ENCODE results near the gene TRIO.
A peak's percentile ranks its signal among the peaks of the same experiment; 100 is the strongest.
"Not testable (repeated sequence)": the region's sequence is repeated elsewhere in the genome, so short reads cannot be mapped to it uniquely, and the experiment has no call there.

TRIO gene

GRCh38 chr5:14204785-14205321, 61.7 kb downstream of the TRIO start:
- Histone ChIP-seq H2AK5ac (ENCODE audit: low read length) (no peak overlapping the region), H2BK120ac (ENCODE audit: low read depth, low read length) (no peak overlapping the region), H3K18ac (ENCODE audit: low read length) (no peak overlapping the region), H2BK15ac (replicated peaks; ENCODE audit: low read depth) (no peak overlapping the region), H3K9ac (ENCODE audit: low read length) (no peak overlapping the region), H3K4me2 (ENCODE audit: low read length) (no peak overlapping the region), H4K8ac (ENCODE audit: low read depth, low read length) (no peak overlapping the region), H3K79me1 (ENCODE audit: low read length) (peaks cover 21% of the 10 kb centered on the region), H4K5ac (ENCODE audit: low read length) (no peak overlapping the region), H3K27me3 (ENCODE audit: insufficient read depth, low read length, poor library complexity) (no peaks in the 10 kb centered on the region), H3K4me3 (ENCODE audit: low read length) (no peak overlapping the region), H3K23ac (ENCODE audit: low read length) (no peak overlapping the region), H3K56ac (ENCODE audit: low read length) (peak overlapping the region; percentile 51), H3K36me3 (ENCODE audit: control insufficient read depth, insufficient read depth, low read length) (no peaks in the 10 kb centered on the region), H3K79me2 (ENCODE audit: control insufficient read depth, insufficient read depth, low read length) (peaks cover 76% of the 10 kb centered on the region), H3K27ac (ENCODE audit: low read depth, low read length) (no peak overlapping the region), H3K4me1 (ENCODE audit: control insufficient read depth, low read depth, low read length) (peaks cover 7% of the 10 kb centered on the region), H3K4ac (ENCODE audit: low read depth, low read length) (no peak overlapping the region), H2BK5ac (ENCODE audit: low read length) (no peak overlapping the region)
- no CpG with 5 or more reads among the region's 9 CpGs for WGBS (ENCODE audit: extremely low coverage, insufficient coverage, low lambda C conversion rate)
- DNase-seq = peak; percentile 64

DNA sequence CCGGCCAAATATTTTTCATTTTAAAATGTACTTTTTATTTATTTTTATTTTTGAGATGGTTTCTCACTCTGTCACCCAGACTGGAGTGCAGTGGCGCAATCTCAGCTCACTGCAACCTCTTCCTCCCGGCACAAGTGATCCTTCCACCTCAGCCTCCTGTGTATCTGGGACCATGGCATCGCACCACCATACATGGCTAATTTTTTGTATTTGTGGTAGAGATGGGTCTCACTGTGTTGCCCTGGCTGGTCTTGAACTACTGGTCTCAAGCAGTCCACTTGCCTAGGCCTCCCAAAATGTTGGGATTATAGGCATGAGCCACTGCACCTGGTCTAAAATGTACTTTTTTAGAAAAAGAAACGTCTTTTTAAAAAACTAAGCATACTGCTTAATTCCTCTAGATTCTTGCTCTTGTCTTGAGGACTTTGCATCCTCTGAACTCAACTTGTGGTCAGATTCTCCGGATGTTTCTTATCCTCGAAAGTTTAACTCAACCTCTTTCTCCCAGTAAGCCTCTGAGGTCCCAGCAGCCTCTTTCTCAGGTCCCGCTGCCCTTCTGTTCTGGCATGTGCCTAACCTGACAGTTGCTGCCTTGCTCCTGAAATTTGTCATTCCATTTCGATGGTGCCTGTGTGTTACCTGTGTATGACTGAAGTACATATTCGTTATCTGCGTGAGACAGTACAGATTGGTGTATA, 63.0 kb downstream of the TRIO start:
- no peaks in the 10 kb centered on the region for H3K36me3 ChIP-seq (ENCODE audit: control insufficient read depth, insufficient read depth, low read length)
- no peak for DNase-seq
- no peak overlapping the region for H3K4ac ChIP-seq (ENCODE audit: low read depth, low read length)
- H2AK5ac ChIP-seq (ENCODE audit: low read length) = no peak overlapping the region
- H4K8ac ChIP-seq (ENCODE audit: low read depth, low read length) = no peak overlapping the region
- H3K18ac ChIP-seq (ENCODE audit: low read length) = no peak overlapping the region
- H3K4me2 ChIP-seq (ENCODE audit: low read length) = no peak overlapping the region
- H3K27ac ChIP-seq (ENCODE audit: low read depth, low read length) = no peak overlapping the region
- no peak overlapping the region for H4K5ac ChIP-seq (ENCODE audit: low read length)
- peaks cover 75% of the 10 kb centered on the region for H3K79me2 ChIP-seq (ENCODE audit: control insufficient read depth, insufficient read depth, low read length)
- no peak overlapping the region for H2BK15ac ChIP-seq (replicated peaks; ENCODE audit: low read depth)
- H3K79me1 ChIP-seq (ENCODE audit: low read length) = peaks cover 22% of the 10 kb centered on the region
- H3K56ac ChIP-seq (ENCODE audit: low read length) = no peak overlapping the region
- peaks cover 7% of the 10 kb centered on the region for H3K4me1 ChIP-seq (ENCODE audit: control insufficient read depth, low read depth, low read length)
- no peak overlapping the region for H3K23ac ChIP-seq (ENCODE audit: low read length)
- no peak overlapping the region for H2BK120ac ChIP-seq (ENCODE audit: low read depth, low read length)
- H3K27me3 ChIP-seq (ENCODE audit: insufficient read depth, low read length, poor library complexity) = no peaks in the 10 kb centered on the region
- H2BK5ac ChIP-seq (ENCODE audit: low read length) = no peak overlapping the region
- no CpG with 5 or more reads among the region's 11 CpGs for WGBS (ENCODE audit: extremely low coverage, insufficient coverage, low lambda C conversion rate)
- H3K4me3 ChIP-seq (ENCODE audit: low read length) = no peak overlapping the region
- no peak overlapping the region for H3K9ac ChIP-seq (ENCODE audit: low read length)

DNA sequence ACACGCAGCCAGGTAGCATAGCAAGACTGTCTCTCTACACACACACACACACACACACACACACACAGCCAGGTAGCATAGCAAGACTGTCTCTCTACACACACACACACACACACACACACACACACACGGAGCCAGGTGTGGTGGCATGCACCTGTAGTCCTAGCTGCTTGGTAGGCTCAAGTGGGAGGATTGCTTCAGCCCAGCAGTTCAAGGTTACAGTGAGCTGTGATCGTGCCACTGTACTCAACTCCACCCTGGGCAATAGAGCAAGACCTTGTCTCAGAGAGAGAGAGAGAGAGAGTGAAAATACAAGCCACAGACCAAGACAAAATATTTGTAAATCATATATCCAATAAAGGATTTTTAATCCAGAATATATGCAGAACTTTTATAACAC, 64.3 kb downstream of the TRIO start:
- not testable (repeated sequence) for H3K23ac ChIP-seq (ENCODE audit: low read length); H3K27me3 ChIP-seq (ENCODE audit: insufficient read depth, low read length, poor library complexity); H2AK5ac ChIP-seq (ENCODE audit: low read length); H2BK15ac ChIP-seq (replicated peaks; ENCODE audit: low read depth); H4K8ac ChIP-seq (ENCODE audit: low read depth, low read length); H3K27ac ChIP-seq (ENCODE audit: low read depth, low read length); H3K56ac ChIP-seq (ENCODE audit: low read length); H3K4me2 ChIP-seq (ENCODE audit: low read length); H3K4me3 ChIP-seq (ENCODE audit: low read length); H2BK120ac ChIP-seq (ENCODE audit: low read depth, low read length); H3K18ac ChIP-seq (ENCODE audit: low read length); H4K5ac ChIP-seq (ENCODE audit: low read length); H2BK5ac ChIP-seq (ENCODE audit: low read length); H3K4ac ChIP-seq (ENCODE audit: low read depth, low read length); H3K36me3 ChIP-seq (ENCODE audit: control insufficient read depth, insufficient read depth, low read length); H3K9ac ChIP-seq (ENCODE audit: low read length); H3K4me1 ChIP-seq (ENCODE audit: control insufficient read depth, low read depth, low read length); DNase-seq
- no CpG with 5 or more reads among the region's 3 CpGs for WGBS (ENCODE audit: extremely low coverage, insufficient coverage, low lambda C conversion rate)
- Histone ChIP-seq H3K79me1 (ENCODE audit: low read length) (peaks cover 22% of the 10 kb centered on the region), H3K79me2 (ENCODE audit: control insufficient read depth, insufficient read depth, low read length) (peaks cover 79% of the 10 kb centered on the region)

GRCh38 chr5:14208071-14209021, 65.2 kb downstream of the TRIO start:
- no peak overlapping the region for H3K4me3 ChIP-seq (ENCODE audit: low read length)
- H2BK15ac ChIP-seq (replicated peaks; ENCODE audit: low read depth) = no peak overlapping the region
- no peak overlapping the region for H3K4ac ChIP-seq (ENCODE audit: low read depth, low read length)
- no peak overlapping the region for H3K4me2 ChIP-seq (ENCODE audit: low read length)
- H3K23ac ChIP-seq (ENCODE audit: low read length) = no peak overlapping the region
- no peak overlapping the region for H3K18ac ChIP-seq (ENCODE audit: low read length)
- peaks cover 21% of the 10 kb centered on the region for H3K79me1 ChIP-seq (ENCODE audit: low read length)
- peaks cover 80% of the 10 kb centered on the region for H3K79me2 ChIP-seq (ENCODE audit: control insufficient read depth, insufficient read depth, low read length)
- no peak overlapping the region for H2BK5ac ChIP-seq (ENCODE audit: low read length)
- H4K5ac ChIP-seq (ENCODE audit: low read length) = no peak overlapping the region
- H3K4me1 ChIP-seq (ENCODE audit: control insufficient read depth, low read depth, low read length) = peaks cover 7% of the 10 kb centered on the region
- H2BK120ac ChIP-seq (ENCODE audit: low read depth, low read length) = no peak overlapping the region
- no peak for DNase-seq
- H3K9ac ChIP-seq (ENCODE audit: low read length) = no peak overlapping the region
- H4K8ac ChIP-seq (ENCODE audit: low read depth, low read length) = no peak overlapping the region
- WGBS (ENCODE audit: extremely low coverage, insufficient coverage, low lambda C conversion rate) = 100% methylated on average over 1 of the region's 8 CpGs
- no peak overlapping the region for H3K27ac ChIP-seq (ENCODE audit: low read depth, low read length)
- H3K56ac ChIP-seq (ENCODE audit: low read length) = no peak overlapping the region
- no peak overlapping the region for H2AK5ac ChIP-seq (ENCODE audit: low read length)
- H3K27me3 ChIP-seq (ENCODE audit: insufficient read depth, low read length, poor library complexity) = no peaks in the 10 kb centered on the region
- H3K36me3 ChIP-seq (ENCODE audit: control insufficient read depth, insufficient read depth, low read length) = no peaks in the 10 kb centered on the region

DNA sequence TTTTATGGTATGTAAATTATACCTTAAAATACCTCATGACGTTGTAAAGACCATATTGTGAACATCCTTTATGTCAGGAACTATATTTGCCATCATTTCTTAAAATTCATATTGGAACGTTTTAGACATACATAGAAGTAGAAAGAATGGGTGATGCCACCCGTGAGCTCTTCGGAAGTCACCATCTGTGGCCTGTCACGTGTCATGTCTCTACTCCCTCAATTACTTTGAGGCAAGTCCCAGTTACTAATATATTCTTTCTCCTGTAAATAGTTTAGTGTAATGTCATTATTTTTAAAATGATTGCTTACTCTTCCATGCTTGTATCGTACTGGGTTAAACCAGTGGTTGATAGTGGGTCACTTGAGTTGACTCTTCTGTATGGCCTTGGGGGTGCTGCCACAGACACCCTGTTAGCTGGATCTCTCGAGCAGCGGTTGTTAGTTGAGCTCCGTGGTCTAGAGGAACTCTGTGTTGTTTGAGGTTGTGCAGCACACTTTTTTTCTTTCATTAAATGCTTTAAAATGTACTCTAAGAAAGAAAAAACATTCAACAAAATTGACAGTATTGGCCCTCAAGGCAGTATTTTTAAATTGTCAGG, 66.2 kb downstream of the TRIO start:
- Histone ChIP-seq H4K8ac (ENCODE audit: low read depth, low read length) (no peak overlapping the region), H3K79me2 (ENCODE audit: control insufficient read depth, insufficient read depth, low read length) (peaks cover 79% of the 10 kb centered on the region), H3K9ac (ENCODE audit: low read length) (no peak overlapping the region), H2BK15ac (replicated peaks; ENCODE audit: low read depth) (no peak overlapping the region), H3K23ac (ENCODE audit: low read length) (no peak overlapping the region), H3K56ac (ENCODE audit: low read length) (no peak overlapping the region), H3K27me3 (ENCODE audit: insufficient read depth, low read length, poor library complexity) (no peaks in the 10 kb centered on the region), H3K18ac (ENCODE audit: low read length) (no peak overlapping the region), H3K27ac (ENCODE audit: low read depth, low read length) (no peak overlapping the region), H4K5ac (ENCODE audit: low read length) (no peak overlapping the region), H2BK5ac (ENCODE audit: low read length) (no peak overlapping the region), H3K4me2 (ENCODE audit: low read length) (no peak overlapping the region), H3K36me3 (ENCODE audit: control insufficient read depth, insufficient read depth, low read length) (no peaks in the 10 kb centered on the region), H2AK5ac (ENCODE audit: low read length) (no peak overlapping the region), H3K4me3 (ENCODE audit: low read length) (no peak overlapping the region), H2BK120ac (ENCODE audit: low read depth, low read length) (no peak overlapping the region), H3K79me1 (ENCODE audit: low read length) (peaks cover 23% of the 10 kb centered on the region), H3K4me1 (ENCODE audit: control insufficient read depth, low read depth, low read length) (peaks cover 5% of the 10 kb centered on the region), H3K4ac (ENCODE audit: low read depth, low read length) (no peak overlapping the region)
- no CpG with 5 or more reads among the region's 9 CpGs for WGBS (ENCODE audit: extremely low coverage, insufficient coverage, low lambda C conversion rate)
- DNase-seq = no peak
